Kidney epithelial cell (primary cell): Measurements from ENCODE around the gene SULT6B1. TPM values are rescaled to one million over a fixed set of nuclear protein-coding genes. Genes with fewer than 3 reads are reported as not detected.

Experiments
- DNase-seq: peaks from one replicate; pipeline ENCODE4 v3.0.0-alpha.2; 2010; ENCODE audit warnings: low read depth
- H3K27me3 ChIP-seq: 2 replicates; pipeline ENCODE4 v1.6.0; 2011; ENCODE audit warnings: low read length; ENCODE audit not compliant: control insufficient read depth, insufficient read depth
- H3K36me3 ChIP-seq: 2 replicates; pipeline ENCODE4 v1.5.1; 2011; ENCODE audit warnings: low read length; ENCODE audit not compliant: control insufficient read depth, insufficient read depth
- H3K4me3 ChIP-seq: 2 replicates; pipeline ENCODE4 v1.5.1; 2011; ENCODE audit warnings: low read depth, mild to moderate bottlenecking, control low read depth, low read length
- total RNA-seq: library from RNA; depleted of rRNA; stranded (reverse); fragments of >200 nt; gene quantifications from 2 replicates; pipeline ENCODE4 v1.2.3, GENCODE V29; 2015
- TF ChIP-seq, protein P1 (sequence below): IDR thresholded peaks from 2 replicates; pipeline ENCODE4 v1.5.1; 2011; ENCODE audit warnings: mild to moderate bottlenecking, moderate library complexity, low read length, control low read depth, inconsistent platforms; ENCODE audit not compliant: insufficient read depth, poor library complexity, severe bottlenecking

SULT6B1 gene
- total RNA-seq, 1 donor from 2014 or later = not detected

DNA sequence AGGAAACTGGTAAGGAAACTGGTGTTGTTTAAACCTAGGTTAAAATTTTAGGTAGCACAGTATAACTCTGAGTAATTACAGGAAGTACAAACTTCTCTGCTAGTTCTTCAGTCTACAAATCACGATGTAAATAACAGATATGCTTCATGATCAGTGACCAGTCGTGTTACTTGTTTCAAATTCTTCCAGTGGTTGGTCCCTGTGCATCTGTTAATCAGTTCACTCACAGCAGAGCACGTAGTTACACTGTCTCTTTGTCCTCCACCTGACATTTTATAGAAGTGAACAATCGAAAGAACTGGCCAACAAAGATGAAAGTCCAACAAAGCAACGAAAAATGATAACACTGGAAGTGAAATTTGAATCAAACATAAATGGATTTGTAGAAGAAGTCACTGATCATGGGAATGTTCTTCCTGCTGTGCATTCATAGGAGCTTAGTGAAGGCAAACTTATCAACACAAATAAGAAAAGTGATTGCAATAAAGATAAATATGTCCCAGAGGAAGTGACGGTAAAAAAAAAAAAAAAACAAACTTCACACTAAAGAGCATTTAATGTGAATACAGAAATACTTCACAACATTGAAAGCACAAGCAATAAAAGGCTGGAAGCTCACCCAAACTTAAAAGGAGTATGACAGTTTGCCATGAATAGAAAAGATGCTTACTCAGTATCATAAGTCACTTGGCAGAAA, 38.7 kb downstream of the SULT6B1 start:
- no peak for DNase-seq
- TF ChIP-seq, protein P1, sequence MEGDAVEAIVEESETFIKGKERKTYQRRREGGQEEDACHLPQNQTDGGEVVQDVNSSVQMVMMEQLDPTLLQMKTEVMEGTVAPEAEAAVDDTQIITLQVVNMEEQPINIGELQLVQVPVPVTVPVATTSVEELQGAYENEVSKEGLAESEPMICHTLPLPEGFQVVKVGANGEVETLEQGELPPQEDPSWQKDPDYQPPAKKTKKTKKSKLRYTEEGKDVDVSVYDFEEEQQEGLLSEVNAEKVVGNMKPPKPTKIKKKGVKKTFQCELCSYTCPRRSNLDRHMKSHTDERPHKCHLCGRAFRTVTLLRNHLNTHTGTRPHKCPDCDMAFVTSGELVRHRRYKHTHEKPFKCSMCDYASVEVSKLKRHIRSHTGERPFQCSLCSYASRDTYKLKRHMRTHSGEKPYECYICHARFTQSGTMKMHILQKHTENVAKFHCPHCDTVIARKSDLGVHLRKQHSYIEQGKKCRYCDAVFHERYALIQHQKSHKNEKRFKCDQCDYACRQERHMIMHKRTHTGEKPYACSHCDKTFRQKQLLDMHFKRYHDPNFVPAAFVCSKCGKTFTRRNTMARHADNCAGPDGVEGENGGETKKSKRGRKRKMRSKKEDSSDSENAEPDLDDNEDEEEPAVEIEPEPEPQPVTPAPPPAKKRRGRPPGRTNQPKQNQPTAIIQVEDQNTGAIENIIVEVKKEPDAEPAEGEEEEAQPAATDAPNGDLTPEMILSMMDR = no peak
- Histone ChIP-seq H3K4me3 (no peak overlapping the region), H3K36me3 (no peaks in the 10 kb centered on the region), H3K27me3 (no peaks in the 10 kb centered on the region)

DNA sequence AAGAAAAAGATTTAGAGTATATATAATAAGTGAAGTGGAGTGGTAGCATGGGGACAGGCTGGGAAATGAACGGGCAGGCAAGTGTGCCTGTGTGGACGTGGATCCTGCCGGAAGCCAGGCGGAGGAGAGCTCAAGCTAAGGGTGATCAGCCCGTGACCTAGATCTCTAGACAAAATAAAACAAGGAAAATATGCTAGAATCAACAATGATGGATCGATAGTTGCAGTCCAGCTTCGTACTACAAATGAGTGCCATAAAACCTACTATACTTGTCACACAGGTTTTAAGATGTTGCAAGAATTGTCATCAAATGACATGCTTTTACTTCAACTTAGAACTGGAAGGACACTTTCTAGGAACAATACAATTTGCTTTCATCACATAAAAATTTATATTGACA, 40.1 kb downstream of the SULT6B1 start:
- TF ChIP-seq, protein P1 = no peak
- H3K36me3 ChIP-seq = no peaks in the 10 kb centered on the region
- H3K4me3 ChIP-seq = no peak overlapping the region
- DNase-seq = no peak
- H3K27me3 ChIP-seq = no peaks in the 10 kb centered on the region

DNA sequence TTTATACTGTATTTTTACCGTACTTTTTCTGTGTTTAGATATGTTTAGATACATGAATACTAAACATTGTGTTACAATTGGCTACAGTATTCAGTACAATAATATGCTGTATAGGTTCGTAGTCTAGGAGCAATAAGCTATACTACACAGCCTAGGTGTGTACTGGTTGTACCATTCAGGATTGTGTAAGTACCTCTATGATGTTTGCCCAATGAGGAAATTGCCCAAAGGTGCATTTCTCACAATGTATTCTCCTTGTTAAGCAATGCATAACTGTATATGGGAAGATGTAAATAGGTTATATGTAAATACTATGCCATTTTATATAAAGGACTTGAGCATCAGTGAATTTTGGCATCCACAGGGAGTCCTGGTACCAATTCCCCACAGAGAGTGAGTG, 42.4 kb downstream of the SULT6B1 start:
- Histone ChIP-seq H3K36me3 (no peaks in the 10 kb centered on the region), H3K4me3 (no peak overlapping the region), H3K27me3 (no peaks in the 10 kb centered on the region)
- TF ChIP-seq, protein P1 = no peak
- no peak for DNase-seq

DNA sequence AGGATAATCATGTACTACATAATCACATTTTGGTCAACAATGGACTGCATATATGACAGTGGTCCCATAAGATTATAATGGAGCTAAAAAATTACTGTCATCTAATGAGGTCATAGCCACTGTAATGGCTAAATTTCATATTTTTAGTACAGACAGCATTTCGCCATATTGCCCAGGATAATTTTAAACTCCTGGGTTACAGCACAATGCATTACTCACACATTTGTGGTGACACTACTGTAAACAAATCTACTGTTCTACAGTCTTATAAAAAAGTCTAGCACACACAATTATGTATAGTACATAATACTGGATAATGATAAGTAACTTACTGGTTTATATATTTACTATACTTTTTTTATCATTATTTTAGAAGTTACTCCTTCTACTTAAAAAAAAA, 44.5 kb downstream of the SULT6B1 start:
- TF ChIP-seq, protein P1 = no peak
- no peak overlapping the region for H3K4me3 ChIP-seq
- H3K27me3 ChIP-seq = no peaks in the 10 kb centered on the region
- H3K36me3 ChIP-seq = no peaks in the 10 kb centered on the region
- no peak for DNase-seq

DNA sequence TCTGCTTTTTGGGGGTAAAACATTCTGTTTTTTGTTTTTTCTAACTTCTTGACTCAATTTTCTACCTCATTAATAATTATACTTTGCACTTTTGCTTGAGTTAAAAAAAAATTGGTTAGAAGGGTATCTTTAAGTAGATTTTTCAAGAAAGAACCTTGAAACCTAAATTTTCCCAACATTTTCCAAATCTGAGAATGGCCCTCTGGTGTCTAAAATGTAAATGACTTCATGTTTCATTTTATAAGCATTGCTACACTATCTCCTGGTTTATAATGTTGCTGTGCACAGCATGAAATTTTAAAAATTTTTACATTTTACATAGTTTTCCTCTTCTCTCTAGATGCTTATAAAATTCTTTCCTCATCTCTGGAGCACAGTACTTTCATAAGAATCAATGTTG, 45.9 kb downstream of the SULT6B1 start:
- no peaks in the 10 kb centered on the region for H3K27me3 ChIP-seq
- H3K4me3 ChIP-seq = no peak overlapping the region
- H3K36me3 ChIP-seq = no peaks in the 10 kb centered on the region
- DNase-seq = no peak
- TF ChIP-seq, protein P1 = no peak

DNA sequence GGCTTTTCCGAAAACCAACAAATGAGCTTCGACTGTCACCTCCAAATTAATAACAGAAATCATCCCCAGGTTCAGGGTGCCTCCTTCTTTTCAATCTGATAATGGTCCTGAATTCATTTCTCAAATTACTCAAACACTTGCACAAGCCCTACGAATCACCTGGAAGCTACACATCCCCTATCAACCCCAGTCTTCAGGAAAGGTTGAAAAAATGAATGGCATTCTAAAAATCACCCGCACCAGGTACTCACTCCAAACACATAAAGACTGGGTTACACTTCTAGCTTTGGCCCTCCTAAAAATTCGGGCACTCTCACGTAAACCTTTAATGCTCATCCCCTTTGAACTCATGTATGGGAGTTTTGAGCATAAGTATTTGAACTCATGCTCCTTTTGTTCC, 55.6 kb downstream of the SULT6B1 start:
- H3K36me3 ChIP-seq = no peaks in the 10 kb centered on the region
- H3K27me3 ChIP-seq = no peaks in the 10 kb centered on the region
- TF ChIP-seq, protein P1 = no peak
- no peak overlapping the region for H3K4me3 ChIP-seq
- DNase-seq = no peak
